SK-N-SH treated with all-trans-retinoic acid at 6 μM for 48 hours (cell line): ENCODE measurements around the gene ISX.

ENCODE experiments used
- ATAC-seq: fragments of 200-7000 bp; cut with Tn5 transposase; 3 replicates; pipeline ENCODE4 v1.9.1; 2020; ENCODE audit warnings: mild to moderate bottlenecking, moderate library complexity
- ARNTL ChIP-seq: fragments of 450-650 bp; formaldehyde crosslinking; IDR thresholded peaks from 2 replicates; pipeline ENCODE4 v1.5.0; 2020; ENCODE audit warnings: low read depth, mild to moderate bottlenecking, moderate library complexity, borderline replicate concordance
- BACH2 ChIP-seq: fragments of 250-450 bp; sonication (Bioruptor Pico); IDR thresholded peaks from 2 replicates; pipeline ENCODE4 v1.9.0; 2021; ENCODE audit warnings: mild to moderate bottlenecking, borderline replicate concordance
- ESRRG ChIP-seq: fragments of 250-450 bp; sonication (Bioruptor Pico); IDR thresholded peaks from 2 replicates; pipeline ENCODE4 v1.6.1; 2021; ENCODE audit warnings: mild to moderate bottlenecking
- GLIS3 ChIP-seq: fragments of 250-450 bp; sonication (Bioruptor Pico); IDR thresholded peaks from 2 replicates; pipeline ENCODE4 v1.5.0; 2020; ENCODE audit warnings: mild to moderate bottlenecking, moderate library complexity
- ISL1 ChIP-seq: fragments of 250-450 bp; sonication (Bioruptor Pico); IDR thresholded peaks from 2 replicates; pipeline ENCODE4 v2.1.2; 2022; ENCODE audit warnings: mild to moderate bottlenecking, moderate library complexity
- OSR1 ChIP-seq: fragments of 250-450 bp; sonication (Bioruptor Pico); IDR thresholded peaks from 2 replicates; pipeline ENCODE4 v1.8.0; 2022; ENCODE audit warnings: moderate library complexity, mild to moderate bottlenecking, inconsistent platforms
- PPARA ChIP-seq: fragments of 250-450 bp; sonication (Bioruptor Pico); IDR thresholded peaks from 2 replicates; pipeline ENCODE4 v1.5.0; 2020; ENCODE audit warnings: mild to moderate bottlenecking, borderline replicate concordance
- RARB ChIP-seq: fragments of 250-450 bp; sonication (Bioruptor Pico); IDR thresholded peaks from 2 replicates; pipeline ENCODE4 v1.8.0; 2021; ENCODE audit warnings: mild to moderate bottlenecking, moderate library complexity
- TCF4 ChIP-seq: fragments of 250-450 bp; sonication (Bioruptor Pico); IDR thresholded peaks from 2 replicates; pipeline ENCODE4 v1.8.0; 2021; ENCODE audit warnings: mild to moderate bottlenecking, moderate library complexity, borderline replicate concordance
- TOX ChIP-seq: fragments of 250-450 bp; sonication (Bioruptor Pico); IDR thresholded peaks from 2 replicates; pipeline ENCODE4 v1.8.0; 2021; ENCODE audit warnings: mild to moderate bottlenecking, moderate library complexity, borderline replicate concordance
- ZC3H10 ChIP-seq: fragments of 250-450 bp; sonication (Bioruptor Pico); IDR thresholded peaks from 2 replicates; pipeline ENCODE4 v1.5.1; 2021; ENCODE audit warnings: mild to moderate bottlenecking, moderate library complexity
- ZFP3 ChIP-seq: fragments of 250-450 bp; sonication (Bioruptor Pico); IDR thresholded peaks from 2 replicates; pipeline ENCODE4 v1.5.0; 2020; ENCODE audit warnings: mild to moderate bottlenecking, moderate library complexity
- ZFP30 ChIP-seq: fragments of 450-650 bp; formaldehyde crosslinking; IDR thresholded peaks from 2 replicates; pipeline ENCODE4 v1.5.0; 2022; ENCODE audit warnings: mild to moderate bottlenecking, moderate library complexity
- ZNF565 ChIP-seq: fragments of 450-650 bp; formaldehyde crosslinking; conservative IDR thresholded peaks from 2 replicates; pipeline ENCODE4 v1.5.0; 2020; ENCODE audit warnings: low read depth, mild to moderate bottlenecking, moderate library complexity
- ZNF70 ChIP-seq: fragments of 450-650 bp; formaldehyde crosslinking; IDR thresholded peaks from 2 replicates; pipeline ENCODE4 v1.5.0; 2020; ENCODE audit warnings: mild to moderate bottlenecking, moderate library complexity
- ZNF8 ChIP-seq: fragments of 450-650 bp; formaldehyde crosslinking; IDR thresholded peaks from 2 replicates; pipeline ENCODE4 v1.5.0; 2020; ENCODE audit warnings: mild to moderate bottlenecking, moderate library complexity
- TF ChIP-seq, protein P1 (sequence below): fragments of 250-450 bp; sonication (Bioruptor Pico); IDR thresholded peaks from 2 replicates; pipeline ENCODE4 v1.8.0; 2021; ENCODE audit warnings: low read depth, mild to moderate bottlenecking, moderate library complexity, borderline replicate concordance
- TF ChIP-seq, protein P2 (sequence below): fragments of 250-450 bp; sonication (Bioruptor Pico); IDR thresholded peaks from 2 replicates; pipeline ENCODE4 v1.5.1; 2020; ENCODE audit warnings: low read depth, mild to moderate bottlenecking, moderate library complexity
- TF ChIP-seq, protein P3 (sequence below): fragments of 250-450 bp; sonication (Bioruptor Pico); IDR thresholded peaks from 2 replicates; pipeline ENCODE4 v1.5.0; 2020; ENCODE audit warnings: mild to moderate bottlenecking, moderate library complexity
- TF ChIP-seq, protein P4 (sequence below): fragments of 250-450 bp; sonication (Bioruptor Pico); IDR thresholded peaks from 2 replicates; pipeline ENCODE4 v1.5.1; 2021; ENCODE audit warnings: mild to moderate bottlenecking, moderate library complexity
- TF ChIP-seq, protein P5 (sequence below): fragments of 250-450 bp; sonication (Bioruptor Pico); IDR thresholded peaks from 2 replicates; pipeline ENCODE4 v1.8.0; 2020; ENCODE audit warnings: mild to moderate bottlenecking, moderate library complexity, borderline replicate concordance

ISX gene

DNA sequence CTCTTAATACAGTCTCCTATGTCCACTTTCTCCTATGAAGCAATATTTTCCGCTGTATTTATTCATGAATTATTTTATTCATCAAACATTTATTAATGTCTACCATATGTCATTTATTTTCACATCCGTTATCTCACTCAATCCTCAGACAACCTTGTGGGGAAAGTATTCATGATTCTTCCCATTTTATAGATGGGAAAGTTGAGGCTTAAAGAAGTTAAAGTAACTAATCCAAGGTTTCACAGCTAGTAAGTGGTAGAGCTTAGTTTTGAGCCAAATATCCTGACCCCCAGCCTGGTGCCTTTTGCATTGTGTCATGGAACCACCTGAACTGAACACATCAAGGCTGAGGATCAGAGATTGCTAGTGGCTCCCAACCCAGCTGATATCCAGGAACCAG is 66.6 kb downstream of the ISX start:
- TF ChIP-seq BACH2 (CRISPR knock-in tag), result no peak
- TF ChIP-seq ZFP3 (CRISPR knock-in tag), result no peak
- no peak for TF ChIP-seq TCF4
- TF ChIP-seq GLIS3 (CRISPR knock-in tag), result no peak
- TF ChIP-seq ESRRG (CRISPR knock-in tag), result no peak
- no peak for TF ChIP-seq OSR1 (CRISPR knock-in tag)
- TF ChIP-seq, protein P1, sequence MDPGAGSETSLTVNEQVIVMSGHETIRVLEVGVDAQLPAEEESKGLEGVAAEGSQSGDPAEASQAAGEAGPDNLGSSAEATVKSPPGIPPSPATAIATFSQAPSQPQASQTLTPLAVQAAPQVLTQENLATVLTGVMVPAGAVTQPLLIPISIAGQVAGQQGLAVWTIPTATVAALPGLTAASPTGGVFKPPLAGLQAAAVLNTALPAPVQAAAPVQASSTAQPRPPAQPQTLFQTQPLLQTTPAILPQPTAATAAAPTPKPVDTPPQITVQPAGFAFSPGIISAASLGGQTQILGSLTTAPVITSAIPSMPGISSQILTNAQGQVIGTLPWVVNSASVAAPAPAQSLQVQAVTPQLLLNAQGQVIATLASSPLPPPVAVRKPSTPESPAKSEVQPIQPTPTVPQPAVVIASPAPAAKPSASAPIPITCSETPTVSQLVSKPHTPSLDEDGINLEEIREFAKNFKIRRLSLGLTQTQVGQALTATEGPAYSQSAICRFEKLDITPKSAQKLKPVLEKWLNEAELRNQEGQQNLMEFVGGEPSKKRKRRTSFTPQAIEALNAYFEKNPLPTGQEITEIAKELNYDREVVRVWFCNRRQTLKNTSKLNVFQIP (CRISPR knock-in tag), result no peak
- TF ChIP-seq ZNF70 (CRISPR knock-in tag), result no peak
- no peak for TF ChIP-seq PPARA (CRISPR knock-in tag)
- TF ChIP-seq, protein P2, sequence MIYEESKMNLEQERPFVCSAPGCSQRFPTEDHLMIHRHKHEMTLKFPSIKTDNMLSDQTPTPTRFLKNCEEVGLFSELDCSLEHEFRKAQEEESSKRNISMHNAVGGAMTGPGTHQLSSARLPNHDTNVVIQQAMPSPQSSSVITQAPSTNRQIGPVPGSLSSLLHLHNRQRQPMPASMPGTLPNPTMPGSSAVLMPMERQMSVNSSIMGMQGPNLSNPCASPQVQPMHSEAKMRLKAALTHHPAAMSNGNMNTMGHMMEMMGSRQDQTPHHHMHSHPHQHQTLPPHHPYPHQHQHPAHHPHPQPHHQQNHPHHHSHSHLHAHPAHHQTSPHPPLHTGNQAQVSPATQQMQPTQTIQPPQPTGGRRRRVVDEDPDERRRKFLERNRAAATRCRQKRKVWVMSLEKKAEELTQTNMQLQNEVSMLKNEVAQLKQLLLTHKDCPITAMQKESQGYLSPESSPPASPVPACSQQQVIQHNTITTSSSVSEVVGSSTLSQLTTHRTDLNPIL, result no peak
- no peak for TF ChIP-seq ARNTL (CRISPR knock-in tag)
- TF ChIP-seq ZNF565 (CRISPR knock-in tag), result no peak
- TF ChIP-seq, protein P3, sequence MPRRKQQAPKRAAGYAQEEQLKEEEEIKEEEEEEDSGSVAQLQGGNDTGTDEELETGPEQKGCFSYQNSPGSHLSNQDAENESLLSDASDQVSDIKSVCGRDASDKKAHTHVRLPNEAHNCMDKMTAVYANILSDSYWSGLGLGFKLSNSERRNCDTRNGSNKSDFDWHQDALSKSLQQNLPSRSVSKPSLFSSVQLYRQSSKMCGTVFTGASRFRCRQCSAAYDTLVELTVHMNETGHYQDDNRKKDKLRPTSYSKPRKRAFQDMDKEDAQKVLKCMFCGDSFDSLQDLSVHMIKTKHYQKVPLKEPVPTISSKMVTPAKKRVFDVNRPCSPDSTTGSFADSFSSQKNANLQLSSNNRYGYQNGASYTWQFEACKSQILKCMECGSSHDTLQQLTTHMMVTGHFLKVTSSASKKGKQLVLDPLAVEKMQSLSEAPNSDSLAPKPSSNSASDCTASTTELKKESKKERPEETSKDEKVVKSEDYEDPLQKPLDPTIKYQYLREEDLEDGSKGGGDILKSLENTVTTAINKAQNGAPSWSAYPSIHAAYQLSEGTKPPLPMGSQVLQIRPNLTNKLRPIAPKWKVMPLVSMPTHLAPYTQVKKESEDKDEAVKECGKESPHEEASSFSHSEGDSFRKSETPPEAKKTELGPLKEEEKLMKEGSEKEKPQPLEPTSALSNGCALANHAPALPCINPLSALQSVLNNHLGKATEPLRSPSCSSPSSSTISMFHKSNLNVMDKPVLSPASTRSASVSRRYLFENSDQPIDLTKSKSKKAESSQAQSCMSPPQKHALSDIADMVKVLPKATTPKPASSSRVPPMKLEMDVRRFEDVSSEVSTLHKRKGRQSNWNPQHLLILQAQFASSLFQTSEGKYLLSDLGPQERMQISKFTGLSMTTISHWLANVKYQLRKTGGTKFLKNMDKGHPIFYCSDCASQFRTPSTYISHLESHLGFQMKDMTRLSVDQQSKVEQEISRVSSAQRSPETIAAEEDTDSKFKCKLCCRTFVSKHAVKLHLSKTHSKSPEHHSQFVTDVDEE, result no peak
- TF ChIP-seq ZFP30 (CRISPR knock-in tag), result no peak
- TF ChIP-seq ZC3H10 (CRISPR knock-in tag), result no peak
- TF ChIP-seq TOX, result no peak
- TF ChIP-seq, protein P4, sequence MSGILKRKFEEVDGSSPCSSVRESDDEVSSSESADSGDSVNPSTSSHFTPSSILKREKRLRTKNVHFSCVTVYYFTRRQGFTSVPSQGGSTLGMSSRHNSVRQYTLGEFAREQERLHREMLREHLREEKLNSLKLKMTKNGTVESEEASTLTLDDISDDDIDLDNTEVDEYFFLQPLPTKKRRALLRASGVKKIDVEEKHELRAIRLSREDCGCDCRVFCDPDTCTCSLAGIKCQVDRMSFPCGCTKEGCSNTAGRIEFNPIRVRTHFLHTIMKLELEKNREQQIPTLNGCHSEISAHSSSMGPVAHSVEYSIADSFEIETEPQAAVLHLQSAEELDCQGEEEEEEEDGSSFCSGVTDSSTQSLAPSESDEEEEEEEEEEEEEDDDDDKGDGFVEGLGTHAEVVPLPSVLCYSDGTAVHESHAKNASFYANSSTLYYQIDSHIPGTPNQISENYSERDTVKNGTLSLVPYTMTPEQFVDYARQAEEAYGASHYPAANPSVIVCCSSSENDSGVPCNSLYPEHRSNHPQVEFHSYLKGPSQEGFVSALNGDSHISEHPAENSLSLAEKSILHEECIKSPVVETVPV (CRISPR knock-in tag), result no peak
- no peak for TF ChIP-seq ISL1 (CRISPR knock-in tag)
- TF ChIP-seq ZNF8, result no peak
- TF ChIP-seq, protein P5, sequence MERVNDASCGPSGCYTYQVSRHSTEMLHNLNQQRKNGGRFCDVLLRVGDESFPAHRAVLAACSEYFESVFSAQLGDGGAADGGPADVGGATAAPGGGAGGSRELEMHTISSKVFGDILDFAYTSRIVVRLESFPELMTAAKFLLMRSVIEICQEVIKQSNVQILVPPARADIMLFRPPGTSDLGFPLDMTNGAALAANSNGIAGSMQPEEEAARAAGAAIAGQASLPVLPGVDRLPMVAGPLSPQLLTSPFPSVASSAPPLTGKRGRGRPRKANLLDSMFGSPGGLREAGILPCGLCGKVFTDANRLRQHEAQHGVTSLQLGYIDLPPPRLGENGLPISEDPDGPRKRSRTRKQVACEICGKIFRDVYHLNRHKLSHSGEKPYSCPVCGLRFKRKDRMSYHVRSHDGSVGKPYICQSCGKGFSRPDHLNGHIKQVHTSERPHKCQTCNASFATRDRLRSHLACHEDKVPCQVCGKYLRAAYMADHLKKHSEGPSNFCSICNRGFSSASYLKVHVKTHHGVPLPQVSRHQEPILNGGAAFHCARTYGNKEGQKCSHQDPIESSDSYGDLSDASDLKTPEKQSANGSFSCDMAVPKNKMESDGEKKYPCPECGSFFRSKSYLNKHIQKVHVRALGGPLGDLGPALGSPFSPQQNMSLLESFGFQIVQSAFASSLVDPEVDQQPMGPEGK (CRISPR knock-in tag), result no peak
- ATAC-seq, result no peak

DNA sequence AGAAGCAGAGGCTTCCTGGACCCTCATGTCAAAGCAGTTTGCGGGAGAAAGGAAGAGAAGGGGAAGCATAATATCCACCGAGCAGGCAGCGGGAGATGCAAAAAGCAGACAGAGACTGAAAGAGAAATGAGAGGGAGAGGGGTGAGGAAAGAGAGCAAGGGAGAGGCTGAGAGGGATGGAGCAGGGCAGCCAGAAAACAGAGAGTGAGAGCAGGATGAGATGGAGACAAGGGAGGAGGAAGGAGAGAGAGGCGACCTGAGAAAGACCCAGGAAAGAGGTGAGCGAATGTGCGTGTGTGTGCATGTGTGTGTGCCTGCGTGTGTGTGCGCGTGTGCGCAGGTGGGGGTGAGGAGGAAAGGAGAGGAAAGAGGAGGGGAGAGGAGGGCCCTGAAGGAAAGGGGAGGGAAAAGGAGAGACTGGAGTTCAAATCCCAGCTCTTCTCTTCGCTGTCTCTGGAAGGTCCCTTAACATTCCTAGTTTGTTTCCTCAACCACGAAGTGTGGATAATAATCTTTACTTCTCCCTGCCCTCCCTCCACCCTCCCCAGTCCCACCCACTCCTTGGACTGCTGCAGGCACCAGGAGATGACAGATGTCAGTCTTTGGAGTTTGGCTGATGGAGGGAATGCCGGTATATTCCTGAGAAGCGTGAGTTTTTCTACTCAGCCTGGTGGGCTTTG is 67.9 kb downstream of the ISX start:
- no peak for ATAC-seq
- no peak for TF ChIP-seq TCF4
- TF ChIP-seq, protein P2, result no peak
- TF ChIP-seq PPARA (CRISPR knock-in tag), result no peak
- TF ChIP-seq ZNF8, result no peak
- TF ChIP-seq RARB (CRISPR knock-in tag), result no peak
- TF ChIP-seq, protein P4 (CRISPR knock-in tag), result no peak
- no peak for TF ChIP-seq ZNF70 (CRISPR knock-in tag)
- no peak for TF ChIP-seq BACH2 (CRISPR knock-in tag)
- TF ChIP-seq, protein P3, result no peak
- TF ChIP-seq ZNF565 (CRISPR knock-in tag), result no peak
- no peak for TF ChIP-seq ZC3H10 (CRISPR knock-in tag)
- TF ChIP-seq GLIS3 (CRISPR knock-in tag), result no peak
- TF ChIP-seq, protein P1 (CRISPR knock-in tag), result no peak
- no peak for TF ChIP-seq ISL1 (CRISPR knock-in tag)
